ENCODE data around the gene LCP2. TPM values are rescaled to one million over a fixed set of nuclear protein-coding genes. Genes with fewer than 3 reads are reported as not detected.

The LCP2 gene
- polyA plus RNA-seq, 6 donors from 2014 or later, result 2.9 to 28.7 (median 9.5) TPM

- H3K9me3 Mint-ChIP-seq, result peaks cover 0 to 2% (median 0%) of the 10 kb centered on the region in 7 donors
- H3K4me3 Mint-ChIP-seq, result peak overlapping the region in 5 of 8 donors; percentile 31 to 88 (median 54)
- H3K36me3 Mint-ChIP-seq, result no peaks in the 10 kb centered on the region
- no peaks in the 10 kb centered on the region for H3K27me3 Mint-ChIP-seq
- ATAC-seq (ENCODE audit: low read depth in 2 of 2), result peak in 1 of 2 donors; percentile 20
- peak; percentile 27 for DNase-seq
- peaks cover 17 to 34% (median 28%) of the 10 kb centered on the region in 3 donors for H3K4me1 Mint-ChIP-seq
- H3K27ac Mint-ChIP-seq, result peak overlapping the region in 3 of 6 donors; percentile 32 to 94 (median 78)
Observed at GRCh38 chr5:170333161-170333910, 35.8 kb upstream of the LCP2 start.

GRCh38 chr5:170332058-170332457 is 34.5 kb upstream of the LCP2 start:
- Mint-ChIP-seq H3K27me3 (no peaks in the 10 kb centered on the region), H3K4me1 (peaks cover 10 to 32% (median 28%) of the 10 kb centered on the region in 3 donors), H3K4me3 (peak overlapping the region in 1 of 8 donors; percentile 5), H3K9me3 (peaks cover 0 to 2% (median 0%) of the 10 kb centered on the region in 7 donors), H3K27ac (peak overlapping the region in 4 of 6 donors; percentile 28 to 98 (median 72)), H3K36me3 (no peaks in the 10 kb centered on the region)
- no peak for DNase-seq
- no peak for ATAC-seq (ENCODE audit: low read depth in 2 of 2)

GRCh38 chr5:170330568-170331054 is 33.0 kb upstream of the LCP2 start:
- Mint-ChIP-seq H3K4me1 (peaks cover 11 to 32% (median 20%) of the 10 kb centered on the region in 3 donors), H3K9me3 (peaks cover 0 to 2% (median 0%) of the 10 kb centered on the region in 7 donors), H3K4me3 (peak overlapping the region in 2 of 8 donors; percentile 60 to 91), H3K36me3 (no peaks in the 10 kb centered on the region), H3K27ac (peak overlapping the region in 4 of 6 donors; percentile 92 to 98 (median 96)), H3K27me3 (no peaks in the 10 kb centered on the region)
- ATAC-seq (ENCODE audit: low read depth in 2 of 2), result peak in 1 of 2 donors; percentile 4
- no peak for DNase-seq

- DNase-seq (no peak), ATAC-seq (ENCODE audit: low read depth in 2 of 2) (no peak)
- Mint-ChIP-seq H3K4me1 (peaks cover 17 to 33% (median 23%) of the 10 kb centered on the region in 3 donors), H3K27me3 (no peaks in the 10 kb centered on the region), H3K4me3 (no peak overlapping the region), H3K27ac (no peak overlapping the region), H3K36me3 (no peaks in the 10 kb centered on the region), H3K9me3 (peaks cover 0 to 3% (median 0%) of the 10 kb centered on the region in 7 donors)
Observed at GRCh38 chr5:170329524-170329923, 31.9 kb upstream of the LCP2 start.

GRCh38 chr5:170327829-170328228 is 30.3 kb upstream of the LCP2 start:
- no peak for ATAC-seq (ENCODE audit: low read depth in 2 of 2)
- H3K4me3 Mint-ChIP-seq, result no peak overlapping the region

GRCh38 chr5:170327168-170327567 is 29.6 kb upstream of the LCP2 start:
- Mint-ChIP-seq H3K4me3 (no peak overlapping the region), H3K27me3 (no peaks in the 10 kb centered on the region), H3K27ac (no peak overlapping the region), H3K36me3 (no peaks in the 10 kb centered on the region), H3K9me3 (peaks cover 0 to 5% (median 0%) of the 10 kb centered on the region in 7 donors), H3K4me1 (peaks cover 13 to 30% (median 24%) of the 10 kb centered on the region in 3 donors)
- DNase-seq, result peak; percentile 19
- ATAC-seq (ENCODE audit: low read depth in 2 of 2), result peak in 1 of 2 donors; percentile 14

More at GRCh38 chr5:170327829-170328228, 30.3 kb upstream of the LCP2 start:
- H3K36me3 Mint-ChIP-seq, result no peaks in the 10 kb centered on the region
- peaks cover 0 to 5% (median 0%) of the 10 kb centered on the region in 7 donors for H3K9me3 Mint-ChIP-seq
- no peaks in the 10 kb centered on the region for H3K27me3 Mint-ChIP-seq
- DNase-seq, result no peak
- peaks cover 14 to 30% (median 30%) of the 10 kb centered on the region in 3 donors for H3K4me1 Mint-ChIP-seq
- no peak overlapping the region for H3K27ac Mint-ChIP-seq

- DNase-seq, result no peak
- Mint-ChIP-seq H3K36me3 (no peaks in the 10 kb centered on the region), H3K4me1 (peaks cover 4 to 12% (median 7%) of the 10 kb centered on the region in 3 donors), H3K27me3 (no peaks in the 10 kb centered on the region), H3K4me3 (no peak overlapping the region), H3K9me3 (no peaks in the 10 kb centered on the region), H3K27ac (no peak overlapping the region)
- ATAC-seq (ENCODE audit: low read depth in 2 of 2), result no peak
Observed at GRCh38 chr5:170319301-170319700, 21.7 kb upstream of the LCP2 start.

- peaks cover 0 to 4% (median 1%) of the 10 kb centered on the region in 3 donors for H3K27me3 Mint-ChIP-seq
- peaks cover 5 to 16% (median 12%) of the 10 kb centered on the region in 3 donors for H3K4me1 Mint-ChIP-seq
- no peaks in the 10 kb centered on the region for H3K9me3 Mint-ChIP-seq
- no peaks in the 10 kb centered on the region for H3K36me3 Mint-ChIP-seq
- H3K4me3 Mint-ChIP-seq, result no peak overlapping the region
- no peak overlapping the region for H3K27ac Mint-ChIP-seq
- no peak for ATAC-seq (ENCODE audit: low read depth in 2 of 2)
- DNase-seq, result no peak
Observed at GRCh38 chr5:170317499-170317898, 19.9 kb upstream of the LCP2 start.

GRCh38 chr5:170316937-170317336 is 19.4 kb upstream of the LCP2 start:
- peaks cover 11 to 21% (median 17%) of the 10 kb centered on the region in 3 donors for H3K4me1 Mint-ChIP-seq
- H3K4me3 Mint-ChIP-seq, result no peak overlapping the region
- H3K9me3 Mint-ChIP-seq, result peaks cover 0 to 4% (median 0%) of the 10 kb centered on the region in 7 donors
- DNase-seq, result no peak
- H3K36me3 Mint-ChIP-seq, result no peaks in the 10 kb centered on the region
- H3K27ac Mint-ChIP-seq, result no peak overlapping the region
- H3K27me3 Mint-ChIP-seq, result peaks cover 0 to 8% (median 7%) of the 10 kb centered on the region in 3 donors
- no peak for ATAC-seq (ENCODE audit: low read depth in 2 of 2)

GRCh38 chr5:170315154-170315553 is 17.6 kb upstream of the LCP2 start:
- Mint-ChIP-seq H3K27me3 (peaks cover 7 to 17% (median 15%) of the 10 kb centered on the region in 3 donors), H3K27ac (no peak overlapping the region), H3K4me3 (no peak overlapping the region), H3K9me3 (peaks cover 0 to 4% (median 0%) of the 10 kb centered on the region in 7 donors), H3K4me1 (peaks cover 20 to 29% (median 26%) of the 10 kb centered on the region in 3 donors), H3K36me3 (no peaks in the 10 kb centered on the region)
- ATAC-seq (ENCODE audit: low read depth in 2 of 2) (no peak), DNase-seq (no peak)

GRCh38 chr5:170314541-170315095 is 17.0 kb upstream of the LCP2 start:
- Mint-ChIP-seq H3K36me3 (no peaks in the 10 kb centered on the region), H3K4me1 (peaks cover 25 to 29% (median 26%) of the 10 kb centered on the region in 3 donors), H3K4me3 (no peak overlapping the region), H3K9me3 (peaks cover 0 to 4% (median 0%) of the 10 kb centered on the region in 7 donors), H3K27me3 (peaks cover 8 to 21% (median 21%) of the 10 kb centered on the region in 3 donors), H3K27ac (no peak overlapping the region)
- DNase-seq (no peak), ATAC-seq (ENCODE audit: low read depth in 2 of 2) (no peak)

- DNase-seq, result no peak
- Mint-ChIP-seq H3K4me1 (peaks cover 26 to 29% (median 28%) of the 10 kb centered on the region in 3 donors), H3K27me3 (peaks cover 12 to 26% (median 26%) of the 10 kb centered on the region in 3 donors), H3K27ac (peak overlapping the region in 1 of 6 donors; percentile 60), H3K9me3 (peaks cover 0 to 4% (median 0%) of the 10 kb centered on the region in 7 donors), H3K36me3 (no peaks in the 10 kb centered on the region), H3K4me3 (no peak overlapping the region)
- ATAC-seq (ENCODE audit: low read depth in 2 of 2), result no peak
Observed at GRCh38 chr5:170313816-170314215, 16.2 kb upstream of the LCP2 start.

GRCh38 chr5:170313344-170313743 is 15.8 kb upstream of the LCP2 start:
- no peak for ATAC-seq (ENCODE audit: low read depth in 2 of 2)
- peak overlapping the region in 1 of 6 donors; percentile 60 for H3K27ac Mint-ChIP-seq
- no peak for DNase-seq
- no peak overlapping the region for H3K4me3 Mint-ChIP-seq
- no peaks in the 10 kb centered on the region for H3K36me3 Mint-ChIP-seq
- peaks cover 12 to 30% (median 26%) of the 10 kb centered on the region in 3 donors for H3K27me3 Mint-ChIP-seq
- peaks cover 26 to 33% (median 29%) of the 10 kb centered on the region in 3 donors for H3K4me1 Mint-ChIP-seq
- H3K9me3 Mint-ChIP-seq, result peaks cover 0 to 4% (median 0%) of the 10 kb centered on the region in 7 donors
